CD4-positive, CD25-positive, alpha-beta regulatory T cell (primary cell): ENCODE data around the gene WDR75. TPM values are rescaled to one million over a fixed set of nuclear protein-coding genes. Genes with fewer than 3 reads are reported as not detected.

ENCODE experiments used
- ATAC-seq, 2 donors: fragments of 150-1000 bp; cut with Tn5 transposase; one replicate each; pipeline ENCODE4 v1.10.0; 2021; ENCODE audit warnings: low read depth in 2 of 2, moderate number of reproducible peaks in 2 of 2, moderate library complexity in 1 of 2
- DNase-seq, 3 donors: peaks; one replicate each; pipeline versions ENCODE4 v3.0.0 to v3.0.0-alpha.2; 2012 to 2022; ENCODE audit warnings: mixed read lengths in 1 of 3
- H3K27ac ChIP-seq: one replicate; pipeline ENCODE4 v1.7.0; 2013; ENCODE audit warnings: mild to moderate bottlenecking, low read length; ENCODE audit not compliant: insufficient read depth, poor library complexity, severe bottlenecking
- H3K27me3 ChIP-seq: one replicate; pipeline ENCODE4 v1.7.0; 2013; ENCODE audit warnings: low read length; ENCODE audit not compliant: control insufficient read depth, insufficient read depth
- H3K36me3 ChIP-seq: one replicate; pipeline ENCODE4 v1.7.0; 2013; ENCODE audit warnings: mild to moderate bottlenecking, low read length, moderate library complexity; ENCODE audit not compliant: control insufficient read depth, insufficient read depth
- H3K4me1 ChIP-seq: 2 replicates; pipeline ENCODE4 v1.7.0; 2013; ENCODE audit warnings: mild to moderate bottlenecking, low read length; ENCODE audit not compliant: insufficient read depth, control insufficient read depth, poor library complexity, severe bottlenecking
- H3K4me3 ChIP-seq: one replicate; pipeline ENCODE4 v1.7.0; 2013; ENCODE audit warnings: low read depth, mild to moderate bottlenecking, low read length, moderate library complexity
- H3K9me3 ChIP-seq, 2 experiments: 1 replicate in 1 of 2; 2 replicates in 1 of 2; pipeline ENCODE4 v1.7.0; 2013; ENCODE audit warnings: low read length in 2 of 2, mild to moderate bottlenecking in 1 of 2, moderate library complexity in 1 of 2; ENCODE audit not compliant: control insufficient read depth in 2 of 2
- H3K27ac Mint-ChIP-seq, 3 donors: one replicate each; pipeline ENCODE4 v1.8.0; 2020 to 2022; ENCODE audit warnings: mild to moderate bottlenecking in 3 of 3, mixed read lengths in 3 of 3, moderate library complexity in 2 of 3
- H3K27me3 Mint-ChIP-seq: one replicate; pipeline ENCODE4 v1.8.0; 2022; ENCODE audit warnings: mild to moderate bottlenecking, mixed read lengths
- H3K36me3 Mint-ChIP-seq: one replicate; pipeline ENCODE4 v1.8.0; 2020; ENCODE audit warnings: mixed read lengths
- H3K4me1 Mint-ChIP-seq, 4 donors: one replicate each; pipeline ENCODE4 v1.8.0; 2020 to 2022; ENCODE audit warnings: mixed read lengths in 4 of 4, mild to moderate bottlenecking in 1 of 4
- H3K4me3 Mint-ChIP-seq, 4 donors: one replicate each; pipeline ENCODE4 v1.8.0; 2020 to 2022; ENCODE audit warnings: mild to moderate bottlenecking in 4 of 4, mixed read lengths in 4 of 4, moderate library complexity in 3 of 4
- H3K9me3 Mint-ChIP-seq, 7 donors: one replicate each; pipeline ENCODE4 v1.8.0; 2020 to 2022; ENCODE audit warnings: mixed read lengths in 7 of 7, mild to moderate bottlenecking in 3 of 7, moderate library complexity in 2 of 7
- polyA plus RNA-seq, 4 donors: library from polyadenylated mRNA; unstranded; fragments of 300-500 nt; fragmentation: Illumina TruSeq; gene quantifications; one replicate each; pipeline ENCODE4 v1.2.3, GENCODE V29; 2021
- total RNA-seq: library from RNA; stranded (reverse); gene quantifications from one replicate; pipeline ENCODE4 v1.2.3, GENCODE V29; 2022

Gene WDR75
- total and polyA plus RNA-seq, 5 donors from 2014 or later: 11.6 to 45.6 (median 15.5) TPM

- Histone ChIP-seq H3K27ac (no peak overlapping the region), H3K4me3 (no peak overlapping the region), H3K27me3 (no peaks in the 10 kb centered on the region), H3K4me1 (no peaks in the 10 kb centered on the region), H3K9me3 (no peaks in the 10 kb centered on the region), H3K36me3 (no peaks in the 10 kb centered on the region)
- H3K4me1 Mint-ChIP-seq: no peaks in the 10 kb centered on the region
- H3K27me3 Mint-ChIP-seq: peaks cover 4% of the 10 kb centered on the region
- H3K9me3 Mint-ChIP-seq: no peaks in the 10 kb centered on the region
- H3K4me3 Mint-ChIP-seq: no peak overlapping the region
- no peak for ATAC-seq
- no peak for DNase-seq
- H3K27ac Mint-ChIP-seq: no peak overlapping the region
- no peaks in the 10 kb centered on the region for H3K36me3 Mint-ChIP-seq
Measured at GRCh38 chr2:189485146-189485545, 43.9 kb downstream of the WDR75 start.

GRCh38 chr2:189486237-189486770 lies 45.0 kb downstream of the WDR75 start:
- no peak for ATAC-seq
- Mint-ChIP-seq H3K4me1 (no peaks in the 10 kb centered on the region), H3K36me3 (no peaks in the 10 kb centered on the region), H3K27ac (no peak overlapping the region), H3K27me3 (peaks cover 11% of the 10 kb centered on the region), H3K9me3 (peaks cover 0 to 2% (median 0%) of the 10 kb centered on the region in 7 donors), H3K4me3 (no peak overlapping the region)
- no peaks in the 10 kb centered on the region for H3K27me3 ChIP-seq
- H3K4me1 ChIP-seq: no peaks in the 10 kb centered on the region
- H3K36me3 ChIP-seq: no peaks in the 10 kb centered on the region
- no peaks in the 10 kb centered on the region for H3K9me3 ChIP-seq
- DNase-seq: no peak
- H3K4me3 ChIP-seq: no peak overlapping the region
- no peak overlapping the region for H3K27ac ChIP-seq

GRCh38 chr2:189487283-189488007 lies 46.2 kb downstream of the WDR75 start:
- H3K9me3 Mint-ChIP-seq: peaks cover 0 to 2% (median 0%) of the 10 kb centered on the region in 7 donors
- no peaks in the 10 kb centered on the region for H3K36me3 ChIP-seq
- H3K27ac Mint-ChIP-seq: no peak overlapping the region
- H3K9me3 ChIP-seq: no peaks in the 10 kb centered on the region
- H3K4me3 ChIP-seq: no peak overlapping the region
- ATAC-seq: no peak
- H3K27ac ChIP-seq: no peak overlapping the region
- H3K4me3 Mint-ChIP-seq: no peak overlapping the region
- H3K4me1 Mint-ChIP-seq: no peaks in the 10 kb centered on the region
- peaks cover 11% of the 10 kb centered on the region for H3K27me3 Mint-ChIP-seq
- no peaks in the 10 kb centered on the region for H3K27me3 ChIP-seq
- H3K36me3 Mint-ChIP-seq: no peaks in the 10 kb centered on the region
- no peaks in the 10 kb centered on the region for H3K4me1 ChIP-seq
- no peak for DNase-seq

GRCh38 chr2:189488008-189488310 lies 46.7 kb downstream of the WDR75 start:
- DNase-seq (no peak), ATAC-seq (no peak)
- peaks cover 11% of the 10 kb centered on the region for H3K27me3 Mint-ChIP-seq
- Histone ChIP-seq H3K9me3 (no peaks in the 10 kb centered on the region), H3K27ac (no peak overlapping the region), H3K4me1 (no peaks in the 10 kb centered on the region), H3K4me3 (no peak overlapping the region), H3K27me3 (no peaks in the 10 kb centered on the region), H3K36me3 (no peaks in the 10 kb centered on the region)
- no peak overlapping the region for H3K4me3 Mint-ChIP-seq
- no peaks in the 10 kb centered on the region for H3K36me3 Mint-ChIP-seq
- peaks cover 0 to 2% (median 0%) of the 10 kb centered on the region in 7 donors for H3K9me3 Mint-ChIP-seq
- no peak overlapping the region for H3K27ac Mint-ChIP-seq
- no peaks in the 10 kb centered on the region for H3K4me1 Mint-ChIP-seq

- no peak overlapping the region for H3K4me3 ChIP-seq
- H3K27ac ChIP-seq: no peak overlapping the region
- no peak for DNase-seq
- Mint-ChIP-seq H3K27me3 (peaks cover 15% of the 10 kb centered on the region), H3K4me1 (no peaks in the 10 kb centered on the region), H3K27ac (no peak overlapping the region), H3K4me3 (no peak overlapping the region), H3K36me3 (no peaks in the 10 kb centered on the region), H3K9me3 (peaks cover 0 to 2% (median 0%) of the 10 kb centered on the region in 7 donors)
- no peaks in the 10 kb centered on the region for H3K36me3 ChIP-seq
- ATAC-seq: no peak
- peaks cover 7% of the 10 kb centered on the region for H3K27me3 ChIP-seq
- no peaks in the 10 kb centered on the region for H3K9me3 ChIP-seq
- H3K4me1 ChIP-seq: no peaks in the 10 kb centered on the region
Measured at GRCh38 chr2:189492451-189492850, 51.2 kb downstream of the WDR75 start.

GRCh38 chr2:189498205-189498604 lies 56.9 kb downstream of the WDR75 start:
- Mint-ChIP-seq H3K4me1 (no peaks in the 10 kb centered on the region), H3K36me3 (no peaks in the 10 kb centered on the region), H3K4me3 (no peak overlapping the region), H3K27ac (no peak overlapping the region), H3K27me3 (peaks cover 13% of the 10 kb centered on the region), H3K9me3 (peaks cover 0 to 2% (median 0%) of the 10 kb centered on the region in 7 donors)
- H3K27me3 ChIP-seq: peaks cover 11% of the 10 kb centered on the region
- no peaks in the 10 kb centered on the region for H3K9me3 ChIP-seq
- H3K4me3 ChIP-seq: no peak overlapping the region
- DNase-seq (no peak), ATAC-seq (no peak)
- no peaks in the 10 kb centered on the region for H3K36me3 ChIP-seq
- H3K27ac ChIP-seq: no peak overlapping the region
- no peaks in the 10 kb centered on the region for H3K4me1 ChIP-seq

GRCh38 chr2:189499137-189499536 lies 57.9 kb downstream of the WDR75 start:
- Histone ChIP-seq H3K36me3 (no peaks in the 10 kb centered on the region), H3K4me1 (no peaks in the 10 kb centered on the region), H3K27me3 (peaks cover 9% of the 10 kb centered on the region), H3K9me3 (no peaks in the 10 kb centered on the region), H3K4me3 (no peak overlapping the region), H3K27ac (no peak overlapping the region)
- DNase-seq (no peak), ATAC-seq (no peak)
- peaks cover 0 to 2% (median 0%) of the 10 kb centered on the region in 7 donors for H3K9me3 Mint-ChIP-seq
- H3K4me3 Mint-ChIP-seq: no peak overlapping the region
- H3K4me1 Mint-ChIP-seq: no peaks in the 10 kb centered on the region
- H3K27me3 Mint-ChIP-seq: peaks cover 13% of the 10 kb centered on the region
- no peaks in the 10 kb centered on the region for H3K36me3 Mint-ChIP-seq
- no peak overlapping the region for H3K27ac Mint-ChIP-seq
